Non-pigmented ciliary epithelial cell (primary cell): ENCODE data around the gene NME8.

ENCODE experiments used
- DNase-seq: peaks from one replicate; pipeline ENCODE4 v3.0.0-alpha.2; 2010; ENCODE audit warnings: low read depth

The NME8 gene

DNA sequence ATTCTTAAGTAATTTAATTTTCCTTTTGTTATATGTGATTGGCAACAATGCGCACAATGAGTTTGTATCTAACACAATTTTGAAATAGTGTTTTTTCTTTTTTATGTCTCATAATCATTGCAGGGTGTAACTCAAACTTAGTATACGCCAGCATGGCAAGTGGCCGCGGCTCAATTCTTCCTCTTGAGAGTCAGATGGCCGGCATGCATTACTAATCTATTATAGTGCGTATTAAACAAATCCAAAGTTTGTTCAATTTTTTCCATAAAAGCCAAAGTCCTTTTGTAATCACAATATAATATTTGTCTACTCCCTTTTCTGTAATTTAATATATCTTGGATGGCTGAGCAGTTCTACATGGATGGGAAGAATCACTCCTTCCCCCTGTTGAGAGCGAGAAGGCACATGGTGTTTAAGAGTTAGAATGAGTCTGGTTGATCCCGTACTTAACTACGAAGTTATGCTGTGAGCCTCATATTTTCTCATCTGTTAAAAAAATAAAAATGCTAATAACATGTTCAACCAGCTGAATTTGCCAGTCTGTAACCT lies 84.7 kb downstream of the NME8 start:
- DNase-seq, result no peak

DNA sequence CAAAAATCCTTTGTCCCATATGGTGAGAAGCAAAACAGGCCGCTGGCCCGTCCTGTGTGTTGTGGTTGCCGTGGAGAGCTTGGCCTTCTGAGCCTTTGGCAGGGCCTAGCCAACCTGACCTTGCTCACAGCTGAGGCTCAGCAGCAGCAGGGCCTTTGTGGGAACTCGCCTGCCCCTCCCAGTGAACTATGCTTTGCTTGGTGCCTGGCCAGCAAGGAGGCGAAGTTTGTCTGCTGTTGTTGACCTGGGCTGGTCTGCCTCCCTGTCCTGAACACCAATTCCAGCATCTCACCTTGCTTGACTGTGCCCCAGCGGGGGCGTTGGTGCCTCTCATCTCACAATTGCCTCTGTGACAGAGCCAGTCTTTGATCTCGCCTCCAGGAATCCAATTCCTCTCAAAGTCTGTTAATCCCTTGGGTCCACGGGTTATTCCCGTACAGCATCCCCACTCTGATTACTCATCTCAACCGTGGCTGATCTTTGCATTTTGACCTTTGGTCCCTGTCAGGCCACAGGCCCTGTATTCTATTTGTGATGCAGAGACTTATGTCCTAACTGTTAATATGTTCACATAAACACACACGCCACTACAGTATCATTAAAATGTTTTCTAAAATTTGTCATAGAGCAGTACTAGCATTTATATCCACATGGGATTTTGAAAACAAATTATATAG lies 94.7 kb downstream of the NME8 start:
- DNase-seq, result no peak

DNA sequence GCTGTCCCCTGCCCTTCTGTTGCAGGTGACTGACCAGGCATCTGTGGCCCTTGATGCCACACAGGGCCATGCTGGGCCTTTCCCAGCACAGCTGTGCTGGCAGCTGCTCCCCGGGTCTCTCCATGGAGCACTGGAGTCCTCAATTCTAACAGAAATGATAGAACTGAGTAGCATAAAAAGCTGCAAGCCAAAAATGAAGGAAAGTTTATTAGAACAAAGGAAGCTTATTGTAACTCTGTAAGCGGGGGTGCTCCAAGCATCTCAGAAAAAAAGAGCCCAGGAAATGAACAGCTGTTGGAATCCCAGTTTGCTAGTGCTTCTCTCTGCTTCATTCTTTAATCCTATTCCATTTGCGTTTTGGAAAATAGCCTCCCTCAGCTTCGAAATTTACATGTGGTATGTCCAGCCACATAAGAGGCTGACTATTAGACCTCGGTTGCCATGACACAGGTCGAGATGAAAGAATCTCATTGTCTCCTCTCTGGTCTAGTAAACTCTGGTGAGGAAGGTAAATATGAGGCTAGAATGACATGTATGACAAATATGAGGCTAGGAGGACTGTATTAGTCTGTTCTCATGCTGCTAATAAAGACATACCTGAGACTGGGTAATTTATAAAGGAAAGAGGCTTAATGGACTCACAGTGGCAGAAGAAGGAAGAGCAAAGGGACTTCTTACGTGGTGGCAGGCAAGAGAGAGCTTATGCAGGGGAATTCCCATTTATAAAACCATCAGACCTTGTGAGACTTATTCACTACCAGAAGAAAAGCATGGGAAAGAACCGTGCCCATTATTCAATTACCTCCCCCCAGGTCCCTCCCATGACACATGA lies 95.7 kb downstream of the NME8 start:
- no peak for DNase-seq

DNA sequence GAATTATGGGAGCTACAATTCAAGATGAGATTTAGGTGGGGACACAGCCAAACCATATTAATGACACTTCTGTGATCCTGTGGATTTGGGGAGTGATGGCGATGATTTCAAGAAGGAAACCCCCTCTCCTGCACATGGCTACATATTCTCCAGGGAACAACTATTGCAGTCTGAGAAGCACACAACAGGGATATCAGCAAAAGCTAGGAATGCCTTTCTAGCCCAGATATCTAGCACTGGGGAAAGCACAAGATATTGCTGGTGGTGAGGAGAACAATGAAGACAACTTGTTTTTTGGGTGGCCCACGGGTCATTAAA lies 96.3 kb downstream of the NME8 start:
- no peak for DNase-seq

DNA sequence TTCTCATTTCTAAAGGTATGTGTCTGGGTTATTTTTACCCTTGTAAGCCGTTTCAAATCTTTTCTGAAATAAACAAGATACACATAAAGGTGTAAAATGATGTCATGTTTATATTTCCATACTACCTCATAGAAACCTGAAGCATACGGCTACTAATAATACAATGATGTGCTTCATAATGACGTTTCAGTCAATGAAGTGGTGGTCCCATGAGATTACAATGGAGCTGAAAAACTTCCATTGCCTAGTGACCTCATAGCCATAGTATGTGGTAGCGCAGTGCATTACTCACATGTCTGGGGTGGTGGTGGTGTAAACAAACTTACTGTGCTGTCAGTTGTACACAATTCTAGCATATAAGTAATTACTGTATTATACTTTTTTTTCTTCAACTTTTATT lies 96.9 kb downstream of the NME8 start:
- DNase-seq, result no peak

DNA sequence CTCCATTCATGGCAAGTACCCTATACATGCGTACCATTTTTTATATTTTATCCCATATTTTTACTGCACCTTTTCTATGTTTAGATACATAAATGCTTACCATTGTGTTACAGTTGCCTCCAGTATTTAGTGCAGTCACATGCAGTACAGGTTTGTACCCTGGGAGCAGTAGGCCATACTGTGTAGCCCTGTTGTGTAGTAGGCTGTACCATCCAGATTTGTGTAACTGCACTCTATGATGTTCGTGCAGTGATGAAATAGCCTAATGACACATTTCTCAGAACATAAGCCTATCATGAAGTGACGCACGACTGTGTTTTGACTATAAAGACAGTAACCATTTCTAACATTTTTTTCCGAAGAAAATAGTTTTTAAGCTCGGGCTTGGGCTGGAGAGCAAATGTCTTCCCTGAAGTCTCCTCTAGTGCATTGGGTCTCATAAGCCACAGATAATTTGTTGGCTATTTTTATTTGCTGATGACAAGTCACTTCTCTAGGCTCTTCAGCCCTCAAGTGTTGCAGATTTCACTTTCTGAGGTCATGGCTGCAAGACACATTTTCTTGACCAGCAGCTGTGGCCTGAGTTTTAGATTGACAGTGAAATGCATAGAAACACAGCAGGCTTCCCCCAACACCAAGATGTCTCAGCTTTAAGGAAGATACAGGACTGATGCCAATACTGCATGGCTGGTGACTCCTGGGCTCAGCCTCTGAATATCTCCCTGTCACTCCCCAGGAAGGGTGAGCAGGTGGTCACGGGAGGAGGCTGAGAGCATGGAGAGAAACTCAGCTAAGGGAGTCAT lies 98.9 kb downstream of the NME8 start:
- no peak for DNase-seq

DNA sequence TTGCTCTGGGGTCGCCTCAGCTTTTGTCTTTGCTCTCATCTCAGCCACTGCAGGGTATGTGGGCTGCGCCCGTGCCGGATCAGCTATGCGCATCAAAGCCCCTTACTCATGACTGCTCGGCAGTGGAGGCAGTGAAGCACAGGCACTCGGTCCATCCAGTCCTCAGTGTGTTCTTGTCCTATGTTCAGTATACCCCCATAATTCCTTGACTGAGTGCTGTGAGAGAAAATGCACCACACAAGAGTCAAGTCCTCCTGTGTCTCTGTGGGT lies 99.5 kb downstream of the NME8 start:
- no peak for DNase-seq
